ENCODE measurements around the gene RALGAPA2. TPM values are rescaled to one million over a fixed set of nuclear protein-coding genes. Genes with fewer than 3 reads are reported as not detected.

Gene RALGAPA2
- total RNA-seq, 4 donors from 2014 or later: 20.5 to 42.9 (median 29.6) TPM

- DNase-seq (ENCODE audit: low spot score in 2 of 2): no peak
- TF ChIP-seq POLR2A (IDR thresholded peaks at IDR 0.05): no peak
- TF ChIP-seq, protein P1, sequence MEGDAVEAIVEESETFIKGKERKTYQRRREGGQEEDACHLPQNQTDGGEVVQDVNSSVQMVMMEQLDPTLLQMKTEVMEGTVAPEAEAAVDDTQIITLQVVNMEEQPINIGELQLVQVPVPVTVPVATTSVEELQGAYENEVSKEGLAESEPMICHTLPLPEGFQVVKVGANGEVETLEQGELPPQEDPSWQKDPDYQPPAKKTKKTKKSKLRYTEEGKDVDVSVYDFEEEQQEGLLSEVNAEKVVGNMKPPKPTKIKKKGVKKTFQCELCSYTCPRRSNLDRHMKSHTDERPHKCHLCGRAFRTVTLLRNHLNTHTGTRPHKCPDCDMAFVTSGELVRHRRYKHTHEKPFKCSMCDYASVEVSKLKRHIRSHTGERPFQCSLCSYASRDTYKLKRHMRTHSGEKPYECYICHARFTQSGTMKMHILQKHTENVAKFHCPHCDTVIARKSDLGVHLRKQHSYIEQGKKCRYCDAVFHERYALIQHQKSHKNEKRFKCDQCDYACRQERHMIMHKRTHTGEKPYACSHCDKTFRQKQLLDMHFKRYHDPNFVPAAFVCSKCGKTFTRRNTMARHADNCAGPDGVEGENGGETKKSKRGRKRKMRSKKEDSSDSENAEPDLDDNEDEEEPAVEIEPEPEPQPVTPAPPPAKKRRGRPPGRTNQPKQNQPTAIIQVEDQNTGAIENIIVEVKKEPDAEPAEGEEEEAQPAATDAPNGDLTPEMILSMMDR (IDR thresholded peaks at IDR 0.05): no peak
- no peak for TF ChIP-seq EP300 (IDR thresholded peaks at IDR 0.05)
- Histone ChIP-seq H3K36me3 (peaks cover 0 to 20% (median 0%) of the 10 kb centered on the region in 3 donors), H3K27me3 (no peaks in the 10 kb centered on the region), H3K4me3 (no peak overlapping the region), H3K27ac (no peak overlapping the region), H3K4me1 (no peaks in the 10 kb centered on the region), H3K9me3 (no peaks in the 10 kb centered on the region)
- WGBS, 2 donors: 88 to 93% methylated on average over 4 of the region's 4 CpGs
These were observed 160.4 kb downstream of the RALGAPA2 start for GRCh38 chr20:20552076-20552475.

GRCh38 chr20:20551409-20551808 is 161.0 kb downstream of the RALGAPA2 start:
- DNase-seq (ENCODE audit: low spot score in 2 of 2): no peak
- no peaks in the 10 kb centered on the region for H3K4me1 ChIP-seq
- no peak overlapping the region for H3K27ac ChIP-seq
- WGBS, 2 donors: 82 to 83% methylated on average over 3 of the region's 3 CpGs
- no peaks in the 10 kb centered on the region for H3K9me3 ChIP-seq
- TF ChIP-seq, protein P1 (IDR thresholded peaks at IDR 0.05): no peak
- TF ChIP-seq EP300 (IDR thresholded peaks at IDR 0.05): no peak
- no peak for TF ChIP-seq POLR2A (IDR thresholded peaks at IDR 0.05)
- peaks cover 0 to 23% (median 0%) of the 10 kb centered on the region in 3 donors for H3K36me3 ChIP-seq
- no peak overlapping the region for H3K4me3 ChIP-seq
- H3K27me3 ChIP-seq: no peaks in the 10 kb centered on the region

GRCh38 chr20:20549704-20550103 is 162.7 kb downstream of the RALGAPA2 start:
- WGBS, 2 donors: 91 to 97% methylated on average over 1 of the region's 1 CpG
- Histone ChIP-seq H3K9me3 (no peaks in the 10 kb centered on the region), H3K4me3 (no peak overlapping the region), H3K27ac (no peak overlapping the region), H3K27me3 (no peaks in the 10 kb centered on the region), H3K4me1 (no peaks in the 10 kb centered on the region), H3K36me3 (peaks cover 0 to 21% (median 2%) of the 10 kb centered on the region in 3 donors)
- TF ChIP-seq, protein P1 (IDR thresholded peaks at IDR 0.05): no peak
- TF ChIP-seq EP300 (IDR thresholded peaks at IDR 0.05): no peak
- TF ChIP-seq POLR2A (IDR thresholded peaks at IDR 0.05): no peak
- DNase-seq (ENCODE audit: low spot score in 2 of 2): no peak

DNA sequence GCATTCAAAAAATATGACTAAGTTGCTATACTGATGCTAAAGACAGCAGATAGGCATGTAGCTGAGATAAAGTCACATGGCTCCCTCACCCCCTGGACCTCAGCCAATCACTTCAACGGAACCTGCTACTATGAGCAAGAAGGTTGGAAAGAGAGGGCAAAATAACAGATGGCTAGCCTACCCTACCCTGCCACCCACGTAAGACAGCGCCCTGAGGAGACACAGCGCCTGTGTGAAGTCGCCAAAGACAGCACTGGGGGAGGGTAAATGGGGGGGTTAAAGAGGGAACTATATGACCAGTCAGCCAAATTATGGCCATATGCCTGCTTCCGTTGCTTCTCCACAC is 163.2 kb downstream of the RALGAPA2 start:
- no peak for DNase-seq (ENCODE audit: low spot score in 2 of 2)
- no peaks in the 10 kb centered on the region for H3K4me1 ChIP-seq
- 78 to 79% methylated on average over 6 of the region's 6 CpGs for WGBS, 2 donors
- no peak overlapping the region for H3K4me3 ChIP-seq
- H3K27me3 ChIP-seq: no peaks in the 10 kb centered on the region
- H3K9me3 ChIP-seq: no peaks in the 10 kb centered on the region
- TF ChIP-seq, protein P1 (IDR thresholded peaks at IDR 0.05): no peak
- TF ChIP-seq POLR2A (IDR thresholded peaks at IDR 0.05) (no peak), EP300 (IDR thresholded peaks at IDR 0.05) (no peak)
- no peak overlapping the region for H3K27ac ChIP-seq
- peaks cover 0 to 21% (median 2%) of the 10 kb centered on the region in 3 donors for H3K36me3 ChIP-seq

GRCh38 chr20:20548527-20549266 is 163.7 kb downstream of the RALGAPA2 start:
- Histone ChIP-seq H3K4me1 (no peaks in the 10 kb centered on the region), H3K4me3 (no peak overlapping the region), H3K9me3 (no peaks in the 10 kb centered on the region), H3K27ac (no peak overlapping the region), H3K27me3 (no peaks in the 10 kb centered on the region), H3K36me3 (peaks cover 0 to 21% (median 2%) of the 10 kb centered on the region in 3 donors)
- 89 to 92% methylated on average over 5 of the region's 5 CpGs for WGBS, 2 donors
- TF ChIP-seq POLR2A (IDR thresholded peaks at IDR 0.05) (no peak), EP300 (IDR thresholded peaks at IDR 0.05) (no peak)
- no peak for DNase-seq (ENCODE audit: low spot score in 2 of 2)

All from tibial nerve (tissue), 4 donors.